HepG2 (cell line): ENCODE data around the gene HYAL1. TPM values are rescaled to one million over a fixed set of nuclear protein-coding genes. Genes with fewer than 3 reads are reported as not detected.
A peak's percentile ranks its signal among the peaks of the same experiment; 100 is the strongest.

Experiments
- EEA1 ChIP-seq: sonication (generic); formaldehyde crosslinking; IDR thresholded peaks from 2 replicates; pipeline ENCODE4 v1.5.1; 2020; ENCODE audit warnings: mild to moderate bottlenecking, missing genetic modification reagents, borderline replicate concordance
- ESRRA ChIP-seq: sonication (generic); formaldehyde crosslinking; IDR thresholded peaks from 2 replicates; pipeline ENCODE4 v1.5.1; 2020; ENCODE audit warnings: mild to moderate bottlenecking, low read depth, missing genetic modification reagents
- GABPB1 ChIP-seq: IDR thresholded peaks from 2 replicates; pipeline ENCODE4 v1.6.1; 2016; ENCODE audit warnings: mild to moderate bottlenecking, missing genetic modification reagents, moderate library complexity, missing compliant biosample characterization
- GRHL1 ChIP-seq: sonication (generic); formaldehyde crosslinking; conservative IDR thresholded peaks from 2 replicates; pipeline ENCODE4 v1.8.0; 2022; ENCODE audit warnings: missing genetic modification reagents
- MAFG ChIP-seq: sonication (generic); formaldehyde crosslinking; IDR thresholded peaks from 2 replicates; pipeline ENCODE4 v1.5.1; 2020; ENCODE audit warnings: mild to moderate bottlenecking, missing genetic modification reagents
- MED13 ChIP-seq: sonication (generic); formaldehyde crosslinking; IDR thresholded peaks from 2 replicates; pipeline ENCODE4 v1.5.0; 2020; ENCODE audit warnings: missing genetic modification reagents
- PHF21A ChIP-seq: sonication (generic); formaldehyde crosslinking; IDR thresholded peaks from 2 replicates; pipeline ENCODE4 v1.5.0; 2020; ENCODE audit warnings: mild to moderate bottlenecking, missing genetic modification reagents
- POLR2A ChIP-seq, 2 experiments: IDR thresholded peaks; 2 replicates each; pipeline ENCODE4 v1.6.1; 2011; ENCODE audit warnings: low read depth in 2 of 2, low read length in 2 of 2, mild to moderate bottlenecking in 1 of 2, moderate library complexity in 1 of 2; ENCODE audit not compliant: insufficient read depth in 1 of 2
- POLR2AphosphoS5 ChIP-seq: IDR thresholded peaks from 2 replicates; pipeline ENCODE4 v1.6.1; 2012; ENCODE audit warnings: low read depth, low read length
- POLR2G ChIP-seq: fragments of 200-400 bp; formaldehyde crosslinking; IDR thresholded peaks from 2 replicates; pipeline ENCODE4 v1.6.1; 2018; ENCODE audit warnings: mild to moderate bottlenecking, low read depth, low read length, moderate library complexity
- SIX1 ChIP-seq: sonication (generic); formaldehyde crosslinking; IDR thresholded peaks from 2 replicates; pipeline ENCODE4 v1.4.0; 2020; ENCODE audit warnings: missing genetic modification reagents, borderline replicate concordance
- STAT5B ChIP-seq: sonication (generic); formaldehyde crosslinking; IDR thresholded peaks from 2 replicates; pipeline ENCODE4 v1.4.0; 2020; ENCODE audit warnings: missing genetic modification reagents
- TARDBP ChIP-seq: sonication (generic); formaldehyde crosslinking; IDR thresholded peaks from 2 replicates; pipeline ENCODE4 v1.8.0; 2022; ENCODE audit warnings: mild to moderate bottlenecking, missing genetic modification reagents
- THAP9 ChIP-seq: sonication (generic); formaldehyde crosslinking; IDR thresholded peaks from 2 replicates; pipeline ENCODE4; 2020; ENCODE audit warnings: missing genetic modification reagents, mild to moderate bottlenecking, borderline replicate concordance
- YEATS4 ChIP-seq: sonication (generic); formaldehyde crosslinking; IDR thresholded peaks from 2 replicates; pipeline ENCODE4 v1.4.0; 2020; ENCODE audit warnings: missing genetic modification reagents, borderline replicate concordance
- ZMYM3 ChIP-seq: sonication (generic); formaldehyde crosslinking; IDR thresholded peaks from 2 replicates; pipeline ENCODE4 v1.5.1; 2020; ENCODE audit warnings: mild to moderate bottlenecking, missing genetic modification reagents
- ZNF749 ChIP-seq: sonication (generic); formaldehyde crosslinking; IDR thresholded peaks from 2 replicates; pipeline ENCODE4 v1.8.0; 2022; ENCODE audit warnings: mild to moderate bottlenecking, missing genetic modification reagents, moderate library complexity, borderline replicate concordance
- ZNF766 ChIP-seq: sonication (generic); formaldehyde crosslinking; IDR thresholded peaks from 2 replicates; pipeline ENCODE4 v1.5.0; 2020; ENCODE audit warnings: missing genetic modification reagents, borderline replicate concordance
- ZNF839 ChIP-seq: sonication (generic); formaldehyde crosslinking; IDR thresholded peaks from 2 replicates; pipeline ENCODE4 v1.4.0; 2020; ENCODE audit warnings: missing genetic modification reagents, mild to moderate bottlenecking, borderline replicate concordance
- polyA plus RNA-seq, 8 experiments: library from polyadenylated mRNA; depleted of rRNA in 3 of 8; stranded (reverse) in 7 of 8; unstranded in 1 of 8; fragments of >200 nt; fragmentation: Illumina TruSeq in 4 of 8; extraction: Trizol in 4 of 8; gene quantifications; 2 replicates each; pipeline versions ENCODE4 v1.2.1 to v1.2.3, GENCODE V29; 2011 to 2016; ENCODE audit warnings: low read depth in 4 of 8, missing spikeins in 1 of 8, mixed read lengths in 1 of 8; ENCODE audit not compliant: insufficient read depth in 1 of 8
- total RNA-seq, 5 experiments: library from RNA; depleted of rRNA; stranded (reverse); fragments of >200 nt; fragmentation: Illumina TruSeq; extraction: Trizol; gene quantifications; 2 replicates each; pipeline ENCODE4 v1.2.3, GENCODE V29; 2016; ENCODE audit warnings: low read depth in 1 of 5
- TF ChIP-seq, protein P1 (sequence below): sonication (generic); formaldehyde crosslinking; IDR thresholded peaks from 2 replicates; pipeline ENCODE4 v1.9.0; 2021; ENCODE audit warnings: missing genetic modification reagents, borderline replicate concordance
- TF ChIP-seq, protein P2 (sequence below): sonication (generic); formaldehyde crosslinking; IDR thresholded peaks from 2 replicates; pipeline ENCODE4 v1.5.0; 2020; ENCODE audit warnings: mild to moderate bottlenecking, missing genetic modification reagents

Gene HYAL1
- total and polyA plus RNA-seq, 2 of the 13 experiments (the other 11 are each of a cell fraction or from before 2014, with no cell fraction given) = 76.5 to 193 TPM

- TF ChIP-seq, protein P1, sequence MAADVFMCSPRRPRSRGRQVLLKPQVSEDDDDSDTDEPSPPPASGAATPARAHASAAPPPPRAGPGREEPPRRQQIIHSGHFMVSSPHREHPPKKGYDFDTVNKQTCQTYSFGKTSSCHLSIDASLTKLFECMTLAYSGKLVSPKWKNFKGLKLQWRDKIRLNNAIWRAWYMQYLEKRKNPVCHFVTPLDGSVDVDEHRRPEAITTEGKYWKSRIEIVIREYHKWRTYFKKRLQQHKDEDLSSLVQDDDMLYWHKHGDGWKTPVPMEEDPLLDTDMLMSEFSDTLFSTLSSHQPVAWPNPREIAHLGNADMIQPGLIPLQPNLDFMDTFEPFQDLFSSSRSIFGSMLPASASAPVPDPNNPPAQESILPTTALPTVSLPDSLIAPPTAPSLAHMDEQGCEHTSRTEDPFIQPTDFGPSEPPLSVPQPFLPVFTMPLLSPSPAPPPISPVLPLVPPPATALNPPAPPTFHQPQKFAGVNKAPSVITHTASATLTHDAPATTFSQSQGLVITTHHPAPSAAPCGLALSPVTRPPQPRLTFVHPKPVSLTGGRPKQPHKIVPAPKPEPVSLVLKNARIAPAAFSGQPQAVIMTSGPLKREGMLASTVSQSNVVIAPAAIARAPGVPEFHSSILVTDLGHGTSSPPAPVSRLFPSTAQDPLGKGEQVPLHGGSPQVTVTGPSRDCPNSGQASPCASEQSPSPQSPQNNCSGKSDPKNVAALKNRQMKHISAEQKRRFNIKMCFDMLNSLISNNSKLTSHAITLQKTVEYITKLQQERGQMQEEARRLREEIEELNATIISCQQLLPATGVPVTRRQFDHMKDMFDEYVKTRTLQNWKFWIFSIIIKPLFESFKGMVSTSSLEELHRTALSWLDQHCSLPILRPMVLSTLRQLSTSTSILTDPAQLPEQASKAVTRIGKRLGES = 0 out of 2 replicates have a peak, but pooled peaks have one; percentile 27
- TF ChIP-seq ZNF749 (CRISPR knock-in tag) (0 out of 2 replicates have a peak, but pooled peaks have one; percentile 1), ZMYM3 (CRISPR knock-in tag) (0 out of 2 replicates have a peak, but pooled peaks have one; percentile 9), THAP9 (CRISPR knock-in tag) (no peak), POLR2G (peak; percentile 79), YEATS4 (peak; percentile 36), EEA1 (0 out of 2 replicates have a peak, but pooled peaks have one; percentile 50), TARDBP (CRISPR knock-in tag) (peak; percentile 49; the same call in 1 of the 2 replicates), ESRRA (peak; percentile 22; the same call in 1 of the 2 replicates), GRHL1 (no peak), POLR2AphosphoS5 (peak; percentile 75), POLR2A (IDR thresholded peaks at IDR 0.05; ENCODE audit: insufficient read depth in 1 of 2, low read depth in 2 of 2, low read length in 2 of 2) (peak in 1 of 2 experiments; percentile 74; a peak in 2 of 4 replicates), ZNF766 (CRISPR knock-in tag) (peak; percentile 79; the same call in 1 of the 2 replicates), GABPB1 (0 out of 2 replicates have a peak, but pooled peaks have one; percentile 1), MAFG (CRISPR knock-in tag) (no peak), SIX1 (CRISPR knock-in tag) (0 out of 2 replicates have a peak, but pooled peaks have one; percentile 8), ZNF839 (0 out of 2 replicates have a peak, but pooled peaks have one; percentile 14), STAT5B (CRISPR knock-in tag) (no peak), MED13 (peak; percentile 33; the same call in 1 of the 2 replicates), PHF21A (CRISPR knock-in tag) (peak; percentile 29)
- TF ChIP-seq, protein P2, sequence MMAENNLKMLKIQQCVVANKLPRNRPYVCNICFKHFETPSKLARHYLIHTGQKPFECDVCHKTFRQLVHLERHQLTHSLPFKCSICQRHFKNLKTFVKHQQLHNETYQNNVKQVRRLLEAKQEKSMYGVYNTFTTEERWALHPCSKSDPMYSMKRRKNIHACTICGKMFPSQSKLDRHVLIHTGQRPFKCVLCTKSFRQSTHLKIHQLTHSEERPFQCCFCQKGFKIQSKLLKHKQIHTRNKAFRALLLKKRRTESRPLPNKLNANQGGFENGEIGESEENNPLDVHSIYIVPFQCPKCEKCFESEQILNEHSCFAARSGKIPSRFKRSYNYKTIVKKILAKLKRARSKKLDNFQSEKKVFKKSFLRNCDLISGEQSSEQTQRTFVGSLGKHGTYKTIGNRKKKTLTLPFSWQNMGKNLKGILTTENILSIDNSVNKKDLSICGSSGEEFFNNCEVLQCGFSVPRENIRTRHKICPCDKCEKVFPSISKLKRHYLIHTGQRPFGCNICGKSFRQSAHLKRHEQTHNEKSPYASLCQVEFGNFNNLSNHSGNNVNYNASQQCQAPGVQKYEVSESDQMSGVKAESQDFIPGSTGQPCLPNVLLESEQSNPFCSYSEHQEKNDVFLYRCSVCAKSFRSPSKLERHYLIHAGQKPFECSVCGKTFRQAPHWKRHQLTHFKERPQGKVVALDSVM (CRISPR knock-in tag) = no peak
These were observed 18.7 kb upstream of the HYAL1 start (continued) for GRCh38 chr3:50322115-50322385.
